Measurements from ENCODE around the gene RBBP5. TPM values are rescaled to one million over a fixed set of nuclear protein-coding genes. Genes with fewer than 3 reads are reported as not detected.

The RBBP5 gene
- total and polyA plus RNA-seq, 2 donors = 7.9 to 17.6 TPM

GRCh38 chr1:205052690-205053089 lies 69.1 kb downstream of the RBBP5 start:
- no peak for DNase-seq (ENCODE audit: extremely low spot score)
- H3K27ac ChIP-seq (ENCODE audit: low read depth) = no peak overlapping the region
- H3K36me3 ChIP-seq (ENCODE audit: insufficient read depth) = no peaks in the 10 kb centered on the region
- H3K4me1 ChIP-seq (ENCODE audit: insufficient read depth) = no peaks in the 10 kb centered on the region
- 73% methylated on average over 11 of the region's 11 CpGs for WGBS
- no peak overlapping the region for H3K4me3 ChIP-seq (ENCODE audit: low read depth, low read length)

- no peak overlapping the region for H3K4me3 ChIP-seq (ENCODE audit: low read depth, low read length)
- 58% methylated on average over 6 of the region's 6 CpGs for WGBS
- no peak for DNase-seq (ENCODE audit: extremely low spot score)
- H3K36me3 ChIP-seq (ENCODE audit: insufficient read depth) = no peaks in the 10 kb centered on the region
- H3K27ac ChIP-seq (ENCODE audit: low read depth) = no peak overlapping the region
- H3K4me1 ChIP-seq (ENCODE audit: insufficient read depth) = no peaks in the 10 kb centered on the region
Observed at GRCh38 chr1:205049479-205049878, 72.3 kb downstream of the RBBP5 start.

GRCh38 chr1:205048382-205048781 lies 73.4 kb downstream of the RBBP5 start:
- Histone ChIP-seq H3K4me1 (ENCODE audit: insufficient read depth) (no peaks in the 10 kb centered on the region), H3K27ac (ENCODE audit: low read depth) (no peak overlapping the region), H3K36me3 (ENCODE audit: insufficient read depth) (no peaks in the 10 kb centered on the region), H3K4me3 (ENCODE audit: low read depth, low read length) (no peak overlapping the region)
- DNase-seq (ENCODE audit: extremely low spot score) = no peak
- WGBS = 81% methylated on average over 9 of the region's 9 CpGs

- Histone ChIP-seq H3K36me3 (ENCODE audit: insufficient read depth) (no peaks in the 10 kb centered on the region), H3K4me1 (ENCODE audit: insufficient read depth) (no peaks in the 10 kb centered on the region), H3K4me3 (ENCODE audit: low read depth, low read length) (no peak overlapping the region), H3K27ac (ENCODE audit: low read depth) (no peak overlapping the region)
- WGBS = 57% methylated on average over 5 of the region's 5 CpGs
- DNase-seq (ENCODE audit: extremely low spot score) = no peak
Observed at GRCh38 chr1:205047764-205048231, 74.0 kb downstream of the RBBP5 start.

GRCh38 chr1:205046870-205047269 lies 74.9 kb downstream of the RBBP5 start:
- no peak overlapping the region for H3K27ac ChIP-seq (ENCODE audit: low read depth)
- no peak overlapping the region for H3K4me3 ChIP-seq (ENCODE audit: low read depth, low read length)
- no peak for DNase-seq (ENCODE audit: extremely low spot score)
- no peaks in the 10 kb centered on the region for H3K4me1 ChIP-seq (ENCODE audit: insufficient read depth)
- H3K36me3 ChIP-seq (ENCODE audit: insufficient read depth) = no peaks in the 10 kb centered on the region
- WGBS = 48% methylated on average over 4 of the region's 4 CpGs

GRCh38 chr1:205045146-205045545 lies 76.6 kb downstream of the RBBP5 start:
- no peak overlapping the region for H3K27ac ChIP-seq (ENCODE audit: low read depth)
- H3K4me3 ChIP-seq (ENCODE audit: low read depth, low read length) = no peak overlapping the region
- H3K4me1 ChIP-seq (ENCODE audit: insufficient read depth) = no peaks in the 10 kb centered on the region
- no peaks in the 10 kb centered on the region for H3K36me3 ChIP-seq (ENCODE audit: insufficient read depth)
- WGBS = 33% methylated on average over 11 of the region's 11 CpGs
- DNase-seq (ENCODE audit: extremely low spot score) = no peak

GRCh38 chr1:205044741-205045140 lies 77.0 kb downstream of the RBBP5 start:
- H3K4me3 ChIP-seq (ENCODE audit: low read depth, low read length) = no peak overlapping the region
- no peaks in the 10 kb centered on the region for H3K4me1 ChIP-seq (ENCODE audit: insufficient read depth)
- 31% methylated on average over 5 of the region's 5 CpGs for WGBS
- no peaks in the 10 kb centered on the region for H3K36me3 ChIP-seq (ENCODE audit: insufficient read depth)
- no peak for DNase-seq (ENCODE audit: extremely low spot score)
- H3K27ac ChIP-seq (ENCODE audit: low read depth) = no peak overlapping the region

- no peaks in the 10 kb centered on the region for H3K4me1 ChIP-seq (ENCODE audit: insufficient read depth)
- no peak for DNase-seq (ENCODE audit: extremely low spot score)
- no peaks in the 10 kb centered on the region for H3K36me3 ChIP-seq (ENCODE audit: insufficient read depth)
- 31% methylated on average over 4 of the region's 4 CpGs for WGBS
- no peak overlapping the region for H3K27ac ChIP-seq (ENCODE audit: low read depth)
- no peak overlapping the region for H3K4me3 ChIP-seq (ENCODE audit: low read depth, low read length)
Observed at GRCh38 chr1:205043866-205044265, 77.9 kb downstream of the RBBP5 start.

GRCh38 chr1:205042911-205043806 lies 78.6 kb downstream of the RBBP5 start, which contains the start of gene CNTN2:
CNTN2 (plus strand) TSS chr1:205043212; CDS start chr1:205053186, 9,974 bp downstream.
- 10% methylated on average over 53 of the region's 53 CpGs for WGBS
- no peak for DNase-seq (ENCODE audit: extremely low spot score)
- Histone ChIP-seq H3K36me3 (ENCODE audit: insufficient read depth) (no peaks in the 10 kb centered on the region), H3K4me3 (ENCODE audit: low read depth, low read length) (no peak within 1 kb of the TSS), H3K4me1 (ENCODE audit: insufficient read depth) (no peaks in the 10 kb centered on the region), H3K27ac (ENCODE audit: low read depth) (no peak within 1 kb of the TSS)

GRCh38 chr1:205041998-205042910 lies 79.5 kb downstream of the RBBP5 start:
- 51% methylated on average over 16 of the region's 16 CpGs for WGBS
- Histone ChIP-seq H3K36me3 (ENCODE audit: insufficient read depth) (no peaks in the 10 kb centered on the region), H3K4me3 (ENCODE audit: low read depth, low read length) (no peak overlapping the region)

GRCh38 chr1:205041001-205041715 lies 80.6 kb downstream of the RBBP5 start:
- H3K27ac ChIP-seq (ENCODE audit: low read depth) = no peak overlapping the region
- no peak overlapping the region for H3K4me3 ChIP-seq (ENCODE audit: low read depth, low read length)
- 28% methylated on average over 4 of the region's 4 CpGs for WGBS
- no peak for DNase-seq (ENCODE audit: extremely low spot score)
- no peaks in the 10 kb centered on the region for H3K36me3 ChIP-seq (ENCODE audit: insufficient read depth)
- no peaks in the 10 kb centered on the region for H3K4me1 ChIP-seq (ENCODE audit: insufficient read depth)

More at GRCh38 chr1:205041998-205042910, 79.5 kb downstream of the RBBP5 start:
- no peaks in the 10 kb centered on the region for H3K4me1 ChIP-seq (ENCODE audit: insufficient read depth)
- no peak overlapping the region for H3K27ac ChIP-seq (ENCODE audit: low read depth)
- no peak for DNase-seq (ENCODE audit: extremely low spot score)

GRCh38 chr1:205038132-205038786 lies 83.5 kb downstream of the RBBP5 start:
- 85% methylated on average over 6 of the region's 6 CpGs for WGBS
- Histone ChIP-seq H3K4me1 (ENCODE audit: insufficient read depth) (no peaks in the 10 kb centered on the region), H3K36me3 (ENCODE audit: insufficient read depth) (no peaks in the 10 kb centered on the region), H3K4me3 (ENCODE audit: low read depth, low read length) (no peak overlapping the region), H3K27ac (ENCODE audit: low read depth) (no peak overlapping the region)
- no peak for DNase-seq (ENCODE audit: extremely low spot score)

- H3K4me1 ChIP-seq (ENCODE audit: insufficient read depth) = no peaks in the 10 kb centered on the region
- H3K4me3 ChIP-seq (ENCODE audit: low read depth, low read length) = no peak overlapping the region
- WGBS = 91% methylated on average over 9 of the region's 9 CpGs
- DNase-seq (ENCODE audit: extremely low spot score) = no peak
- no peak overlapping the region for H3K27ac ChIP-seq (ENCODE audit: low read depth)
- no peaks in the 10 kb centered on the region for H3K36me3 ChIP-seq (ENCODE audit: insufficient read depth)
Observed at GRCh38 chr1:205037539-205037938, 84.2 kb downstream of the RBBP5 start.
